Peyer's patch (tissue), 4 donors: ENCODE data around the gene ATG101.

ENCODE experiments used
- CTCF ChIP-seq, 6 experiments: fragments of 450-650 bp in 4 of 6; fragments of 200-600 bp in 2 of 6; sonication (generic) in 1 of 6; IDR thresholded peaks; one replicate each; pipeline ENCODE4 v1.5.1; 2017 to 2019; ENCODE audit warnings: antibody characterized with exemption in 6 of 6, mild to moderate bottlenecking in 3 of 6, moderate library complexity in 1 of 6
- POLR2A ChIP-seq, 2 donors: fragments of 450-650 bp; IDR thresholded peaks; one replicate each; pipeline ENCODE4 v1.5.1; 2017; ENCODE audit warnings: antibody characterized with exemption in 2 of 2, mild to moderate bottlenecking in 2 of 2, moderate library complexity in 2 of 2

DNA sequence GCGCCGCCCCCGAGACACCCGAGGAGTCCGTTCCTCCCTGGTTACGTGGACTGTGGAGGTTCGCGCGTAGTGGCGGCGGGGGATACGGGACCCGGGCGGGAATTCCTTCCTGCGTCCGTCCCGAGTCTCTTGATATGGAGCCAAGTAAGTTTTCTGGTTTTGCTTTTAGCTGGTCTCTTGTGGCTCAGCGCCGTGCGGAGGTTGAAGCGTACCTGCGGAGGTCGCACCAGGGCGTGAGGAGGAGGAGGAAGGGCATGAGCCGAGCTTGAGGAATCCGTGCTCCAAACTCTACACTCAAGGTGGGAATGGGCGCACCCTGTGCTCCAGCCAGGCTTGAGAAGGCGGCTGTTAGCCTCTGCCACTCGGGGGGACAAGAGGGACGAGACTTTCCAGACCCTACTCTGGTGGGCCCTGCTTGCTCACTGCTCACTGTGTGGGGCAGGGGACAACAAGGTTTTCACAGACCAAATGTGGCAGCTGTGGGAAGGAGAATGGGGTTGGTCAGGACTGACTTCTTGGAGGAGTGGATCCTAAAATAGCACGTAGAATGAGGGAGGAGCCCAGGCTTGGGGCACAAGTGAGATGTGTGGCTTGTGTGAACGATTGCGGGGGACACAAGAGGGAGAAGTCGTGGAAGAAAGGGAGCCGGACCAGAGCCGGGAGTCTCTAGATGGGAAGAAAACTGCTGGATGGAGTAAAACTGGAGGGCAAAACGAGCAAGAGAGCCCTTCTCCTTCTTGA lies 577 bp downstream of the ATG101 start:
- TF ChIP-seq CTCF (IDR thresholded peaks at IDR 0.05) (no peak), POLR2A (IDR thresholded peaks at IDR 0.05) (no peak)
